Activated CD4-positive, alpha-beta memory T cell treated with anti-CD3 and anti-CD28 coated beads for 36 hours (primary cell): ENCODE measurements around the gene COA7. TPM values are rescaled to one million over a fixed set of nuclear protein-coding genes. Genes with fewer than 3 reads are reported as not detected.

Experiments used
- CTCF ChIA-PET: fragments of 350-600 bp; sonication (Branson Sonifier 250); formaldehyde crosslinking; loops from one replicate; lab custom pipeline; 2021; ENCODE audit warnings: antibody characterized with exemption, inconsistent platforms; lab: Charles Lee
- POLR2A ChIA-PET: fragments of 350-600 bp; sonication (Branson Sonifier 250); formaldehyde crosslinking; loops from one replicate; lab custom pipeline; 2021; ENCODE audit warnings: antibody characterized with exemption; lab: Charles Lee
- DNase-seq: peaks from one replicate; pipeline ENCODE4 v3.0.0-alpha.2; 2020
- H3K27ac Mint-ChIP-seq: one replicate; pipeline ENCODE4 v1.8.0; 2021; ENCODE audit warnings: mixed read lengths
- H3K27me3 Mint-ChIP-seq: one replicate; pipeline ENCODE4 v1.8.0; 2021; ENCODE audit warnings: mixed read lengths
- H3K36me3 Mint-ChIP-seq: one replicate; pipeline ENCODE4 v1.8.0; 2021; ENCODE audit warnings: mixed read lengths
- H3K4me1 Mint-ChIP-seq: one replicate; pipeline ENCODE4 v1.8.0; 2021; ENCODE audit warnings: low read depth, mixed read lengths
- H3K4me3 Mint-ChIP-seq: one replicate; pipeline ENCODE4 v1.8.0; 2021; ENCODE audit warnings: mild to moderate bottlenecking, mixed read lengths
- H3K9me3 Mint-ChIP-seq: one replicate; pipeline ENCODE4 v1.8.0; 2021; ENCODE audit warnings: mixed read lengths
- intact Hi-C: fragments of 100-400 bp; cut with micrococcal nuclease; formaldehyde crosslinking; loops from one replicate; pipeline ENCODE4 v1.15.1; 2023
- total RNA-seq, 2 experiments: library from RNA; stranded (reverse); gene quantifications; one replicate each; pipeline ENCODE4 v1.2.3, GENCODE V29; 2021

COA7 gene
- total RNA-seq, 2 experiments from 2014 or later: 17.9 to 18.7 TPM

DNA sequence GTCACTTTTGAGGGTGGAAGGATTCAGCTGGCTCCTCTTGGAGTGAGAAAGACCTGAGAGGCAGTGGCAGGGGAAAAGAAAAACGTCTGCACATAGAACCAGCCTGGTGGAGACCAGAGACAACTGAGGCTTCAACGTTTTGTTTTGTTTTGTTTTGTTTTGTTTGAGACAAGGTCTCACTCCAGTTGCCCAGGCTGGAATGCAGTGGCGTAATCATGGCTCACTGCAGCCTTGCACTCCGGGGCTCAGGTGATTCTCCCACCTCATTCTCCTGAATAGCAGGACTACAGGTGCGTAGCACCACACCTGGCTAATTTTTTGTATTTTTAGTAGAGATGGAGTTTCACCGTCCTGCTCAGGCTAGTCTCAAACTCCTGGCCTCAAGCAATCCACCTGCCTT lies 52.9 kb downstream of the COA7 start:
- H3K9me3 Mint-ChIP-seq: no peaks in the 10 kb centered on the region
- intact Hi-C loops: no loop called here
- no peak for DNase-seq
- CTCF ChIA-PET: no interaction called here
- no peak overlapping the region for H3K27ac Mint-ChIP-seq
- no peaks in the 10 kb centered on the region for H3K27me3 Mint-ChIP-seq
- H3K36me3 Mint-ChIP-seq: peaks cover 10% of the 10 kb centered on the region
- no peak overlapping the region for H3K4me3 Mint-ChIP-seq
- H3K4me1 Mint-ChIP-seq: peaks cover 20% of the 10 kb centered on the region
- POLR2A ChIA-PET: no interaction called here

DNA sequence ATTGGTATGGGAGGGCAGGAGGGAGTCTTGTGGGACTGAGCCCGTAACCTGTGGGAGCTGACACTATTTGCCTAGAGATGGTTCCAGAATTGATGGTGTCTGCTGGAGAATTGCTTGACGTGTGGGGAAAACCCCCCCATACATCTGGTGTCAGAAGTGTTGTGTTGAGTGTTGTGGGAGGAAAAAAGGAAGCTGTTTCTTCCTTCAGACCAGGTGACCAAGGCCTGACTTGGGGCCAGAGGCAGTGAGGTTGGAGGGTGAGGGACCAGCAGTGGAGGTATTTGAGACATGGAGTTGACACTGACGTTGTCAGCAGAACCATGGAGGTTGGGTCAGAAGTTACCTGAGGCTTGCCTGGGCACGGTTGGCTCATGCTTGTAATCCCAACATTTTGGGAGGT lies 56.8 kb downstream of the COA7 start:
- no peak for DNase-seq
- H3K4me1 Mint-ChIP-seq: peaks cover 48% of the 10 kb centered on the region
- H3K4me3 Mint-ChIP-seq: no peak overlapping the region
- CTCF ChIA-PET: no interaction called here
- POLR2A ChIA-PET: no interaction called here
- no peaks in the 10 kb centered on the region for H3K9me3 Mint-ChIP-seq
- H3K27me3 Mint-ChIP-seq: no peaks in the 10 kb centered on the region
- intact Hi-C loops: no loop called here
- peaks cover 8% of the 10 kb centered on the region for H3K36me3 Mint-ChIP-seq
- peak overlapping the region; percentile 3 for H3K27ac Mint-ChIP-seq

DNA sequence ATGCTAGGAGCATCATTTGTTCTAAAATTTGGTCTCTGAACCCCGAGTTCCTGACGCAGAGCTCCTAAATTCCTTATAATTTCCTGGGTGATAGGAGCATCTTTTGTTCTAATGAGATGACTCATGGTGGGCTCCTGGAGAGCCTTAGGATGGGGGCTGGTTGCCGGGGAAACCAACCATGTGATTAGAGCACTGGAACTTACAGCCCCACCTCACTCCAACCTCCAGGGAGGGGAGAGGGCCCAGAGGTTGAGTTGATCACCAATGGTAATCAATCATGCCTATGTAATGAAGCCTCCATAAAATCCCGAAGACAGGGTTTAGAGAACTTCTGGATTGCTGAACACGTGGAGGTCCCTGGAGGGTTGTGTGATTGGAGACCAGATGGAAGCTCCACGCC lies 57.5 kb downstream of the COA7 start:
- intact Hi-C loops: no loop called here
- ChIA-PET POLR2A (no interaction called here), CTCF (no interaction called here)
- DNase-seq: no peak
- Mint-ChIP-seq H3K27me3 (no peaks in the 10 kb centered on the region), H3K4me1 (peaks cover 51% of the 10 kb centered on the region), H3K27ac (no peak overlapping the region), H3K36me3 (peaks cover 8% of the 10 kb centered on the region), H3K4me3 (no peak overlapping the region), H3K9me3 (no peaks in the 10 kb centered on the region)

DNA sequence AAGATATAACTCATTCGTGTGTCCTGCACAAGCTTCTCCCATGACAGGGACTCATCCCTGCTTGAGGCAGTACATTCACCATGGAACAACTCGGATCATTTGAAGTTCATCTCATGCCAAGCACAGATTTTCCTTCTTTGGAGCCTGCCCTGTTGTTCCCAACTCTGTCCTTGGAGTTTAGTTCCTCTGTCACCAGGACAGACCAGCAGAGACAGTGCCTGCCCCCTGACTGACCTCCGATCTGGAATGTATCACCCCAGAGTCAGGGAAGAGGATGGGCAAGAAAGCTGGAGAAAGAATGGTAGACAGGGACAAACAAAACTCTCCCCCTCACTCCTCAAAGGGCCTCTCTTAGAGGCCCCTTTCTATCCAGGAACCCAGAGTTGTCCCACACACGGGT lies 60.2 kb downstream of the COA7 start:
- DNase-seq: no peak
- CTCF ChIA-PET: interaction anchor here (1.2 kb wide), 1 partner anchor 234 kb away, joined by 4 read pairs; the partner anchor contains the start of genes ORC1 and PRPF38A
- H3K27me3 Mint-ChIP-seq: no peaks in the 10 kb centered on the region
- H3K9me3 Mint-ChIP-seq: no peaks in the 10 kb centered on the region
- intact Hi-C loops: loop anchor here (1.0 to 10.0 kb wide), 6 partner anchors 21 to 583 kb away; partner anchors contain the start of genes BTF3L4, CC2D1B, TUT4 and TXNDC12
- H3K4me1 Mint-ChIP-seq: peaks cover 72% of the 10 kb centered on the region
- POLR2A ChIA-PET: interaction anchor here (0.6 to 2.5 kb wide), 4 partner anchors 10 to 290 kb away, joined by 3 to 8 read pairs (median 3); partner anchors contain the start of gene TUT4
- H3K27ac Mint-ChIP-seq: peak overlapping the region; percentile 98
- H3K36me3 Mint-ChIP-seq: peaks cover 6% of the 10 kb centered on the region
- peak overlapping the region; percentile 65 for H3K4me3 Mint-ChIP-seq

DNA sequence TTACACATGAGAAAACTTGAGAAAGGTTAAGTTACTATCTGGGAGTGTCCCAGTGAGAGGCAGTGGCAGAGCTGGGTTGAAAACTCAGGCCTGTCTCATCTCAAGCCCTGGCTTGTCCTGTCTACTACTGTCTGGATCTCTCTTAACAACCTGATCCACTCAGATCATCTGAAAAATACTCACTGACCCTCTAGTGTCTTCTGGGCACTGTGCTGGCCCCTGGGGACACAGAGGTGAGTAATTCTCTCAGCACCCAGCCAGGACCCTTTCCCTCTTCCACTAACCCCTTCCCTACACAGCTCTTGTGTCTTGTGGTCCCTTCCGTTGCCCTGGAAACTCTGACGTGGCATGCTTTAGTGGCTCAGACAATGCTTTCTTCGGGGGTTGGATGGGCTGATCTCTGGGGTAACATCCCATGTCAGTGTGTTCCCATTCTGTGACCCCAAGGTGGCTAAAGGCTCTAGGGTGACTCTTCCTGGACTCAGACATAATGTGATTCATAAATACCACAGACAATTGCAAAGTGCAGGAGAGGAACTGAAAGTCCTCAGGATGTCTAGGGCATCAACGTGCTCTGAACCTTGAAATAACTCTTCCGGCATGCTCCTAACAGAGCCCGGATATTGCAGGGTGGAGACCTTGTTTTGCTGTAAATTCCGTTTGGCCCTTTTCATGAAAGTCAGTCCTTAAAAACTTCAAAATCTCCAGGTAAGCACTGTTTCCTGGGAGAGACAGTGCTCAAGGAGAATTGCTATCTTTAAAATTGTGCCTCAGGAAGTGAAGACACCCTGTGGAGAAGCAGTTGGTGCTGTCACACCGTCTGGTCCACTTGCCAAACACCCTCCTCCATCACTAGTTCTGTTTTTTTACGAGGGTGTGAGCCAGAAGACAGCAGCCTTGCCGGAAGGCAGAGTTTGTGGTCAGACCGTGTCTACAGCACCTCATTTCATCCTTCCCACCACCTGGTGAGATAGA lies 61.1 kb downstream of the COA7 start:
- peaks cover 75% of the 10 kb centered on the region for H3K4me1 Mint-ChIP-seq
- POLR2A ChIA-PET: interaction anchor here (0.6 to 2.5 kb wide), 6 partner anchors 9 to 113 kb away, joined by 3 to 8 read pairs (median 4); no protein-coding TSS in a partner anchor

DNA sequence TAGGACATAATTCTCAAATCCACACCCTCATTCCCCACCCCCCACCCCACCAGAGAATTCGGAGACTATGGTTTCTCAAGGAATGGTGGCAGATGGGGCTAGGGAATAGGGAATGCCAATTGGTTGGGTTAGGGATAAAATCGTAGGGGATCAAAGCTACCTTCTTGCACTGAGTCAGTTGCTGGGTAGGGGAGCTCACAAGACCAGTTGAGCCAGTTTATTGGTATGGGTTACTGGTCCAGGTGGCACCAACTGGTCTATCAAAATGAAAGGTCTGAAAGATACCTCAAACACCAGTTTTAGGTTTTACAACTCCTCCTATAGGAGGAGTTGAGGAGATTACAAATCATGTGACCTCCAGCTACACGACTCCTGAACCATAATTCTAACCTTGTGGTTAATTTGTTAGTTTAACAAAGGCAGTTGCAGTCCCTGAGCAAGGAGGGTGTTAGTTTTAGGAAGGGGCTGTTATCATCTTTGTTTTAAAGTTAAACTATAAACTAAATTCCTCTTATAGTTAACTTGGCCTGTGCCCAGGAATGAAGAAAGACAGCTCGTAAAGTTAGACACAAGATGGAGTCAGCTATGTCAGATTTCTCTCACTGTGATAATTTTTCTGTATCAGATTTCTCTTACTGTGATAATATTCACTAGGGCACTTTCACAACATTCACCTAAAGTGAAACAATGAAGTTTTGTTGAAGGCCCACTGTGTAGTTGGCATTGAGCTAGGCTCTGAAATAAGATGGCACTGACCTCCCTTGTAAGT lies 62.6 kb downstream of the COA7 start:
- no peak for DNase-seq
- H3K4me1 Mint-ChIP-seq: peaks cover 74% of the 10 kb centered on the region
- intact Hi-C loops: loop anchor here (2.0 to 10.0 kb wide), 5 partner anchors 33 to 581 kb away; partner anchors contain the start of genes BTF3L4, CC2D1B, GPX7 and TXNDC12
- H3K27me3 Mint-ChIP-seq: no peaks in the 10 kb centered on the region
- H3K9me3 Mint-ChIP-seq: no peaks in the 10 kb centered on the region
- no peaks in the 10 kb centered on the region for H3K36me3 Mint-ChIP-seq
- ChIA-PET CTCF (interaction anchor here (0.7 kb wide), 2 partner anchors 46 to 91 kb away, joined by 3 read pairs; partner anchors contain the start of gene ZYG11B), POLR2A (interaction anchor here (0.6 to 2.5 kb wide), 5 partner anchors 24 to 162 kb away, joined by 3 to 8 read pairs (median 4); partner anchors contain the start of gene ZYG11B)
- peak overlapping the region; percentile 89 for H3K27ac Mint-ChIP-seq
- peak overlapping the region; percentile 43 for H3K4me3 Mint-ChIP-seq

More for the DNA sequence above, 61.1 kb downstream of the COA7 start:
- DNase-seq: peak; percentile 86
- H3K9me3 Mint-ChIP-seq: no peaks in the 10 kb centered on the region
- CTCF ChIA-PET: interaction anchor here (1.2 kb wide), 1 partner anchor 233 kb away, joined by 4 read pairs; the partner anchor contains the start of genes ORC1 and PRPF38A
- H3K27ac Mint-ChIP-seq: peak overlapping the region; percentile 98
- H3K4me3 Mint-ChIP-seq: peak overlapping the region; percentile 65
- H3K27me3 Mint-ChIP-seq: no peaks in the 10 kb centered on the region
- peaks cover 3% of the 10 kb centered on the region for H3K36me3 Mint-ChIP-seq
- intact Hi-C loops: loop anchor here (1.0 to 10.0 kb wide), 6 partner anchors 22 to 582 kb away; partner anchors contain the start of genes BTF3L4, CC2D1B, TUT4 and TXNDC12

Other genes starting within 250 kb of the COA7 start
- gene TUT4, start 145.3 kb downstream of the COA7 start, total RNA-seq: 10 to 100 TPM; 54.6 to 62.1 TPM
- 10 to 100 TPM; 19.9 to 20.6 TPM for gene GPX7, start 96.0 kb downstream of the COA7 start, total RNA-seq
- gene SHISAL2A, start 65.2 kb downstream of the COA7 start, total RNA-seq: 10 to 100 TPM in 1 of 2 experiments, 1 to 10 TPM in 1; 9.9 to 11.0 TPM
- 10 to 100 TPM; 14.2 to 14.8 TPM for gene ZYG11B, start 28.1 kb upstream of the COA7 start, total RNA-seq
- under 1 TPM; 0.24 to 0.27 TPM for gene ZYG11A, start 144.4 kb upstream of the COA7 start, total RNA-seq
- 10 to 100 TPM; 47.7 to 50.8 TPM for gene ECHDC2, start 223.4 kb upstream of the COA7 start, total RNA-seq
- gene SCP2, start 228.9 kb upstream of the COA7 start, total RNA-seq: 10 to 100 TPM; 78.1 to 81.1 TPM